ENCODE data around the gene FAM118B.

The FAM118B gene

DNA sequence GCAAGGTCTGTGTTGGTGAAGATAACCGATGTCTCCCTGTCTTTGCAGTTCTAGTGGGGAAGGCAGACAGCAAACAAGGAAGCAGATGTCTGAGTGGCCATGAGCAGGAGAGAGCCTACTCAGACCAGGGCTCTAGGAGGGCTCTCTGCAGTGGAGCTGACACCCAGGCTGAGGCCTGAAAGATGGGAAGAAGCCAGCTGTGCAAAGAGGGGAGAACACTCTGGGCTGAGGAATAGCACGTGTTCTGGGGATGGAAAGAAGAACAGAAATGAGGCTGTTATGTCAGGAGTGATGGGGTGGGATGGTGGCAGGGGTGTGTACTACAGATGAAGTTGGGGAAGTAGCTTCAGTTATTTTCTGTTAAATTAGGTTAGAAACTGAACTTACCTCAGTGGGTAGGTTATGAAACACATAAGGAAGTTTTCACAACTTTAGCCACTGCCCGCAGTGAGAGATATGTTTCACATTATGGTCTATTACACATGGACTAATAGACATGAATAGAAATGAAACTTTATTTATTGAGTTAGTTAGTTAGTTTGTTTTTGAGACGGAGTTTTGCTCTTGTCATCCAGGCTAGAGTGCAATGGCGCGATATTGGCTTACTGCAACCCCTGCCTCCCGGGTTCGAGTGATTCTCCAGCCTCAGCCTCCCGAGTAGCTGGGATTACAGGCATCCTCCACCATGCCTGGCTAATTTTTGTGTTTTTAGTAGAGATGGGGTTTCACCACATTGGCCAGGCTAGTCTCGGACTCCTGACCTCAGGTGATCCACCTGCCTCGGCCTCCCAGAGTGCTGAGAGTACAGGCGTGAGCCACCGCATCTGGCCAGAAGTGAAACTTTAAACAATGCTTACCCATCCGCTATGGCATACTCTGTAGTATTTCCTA, 100.1 kb downstream of the FAM118B start:
- Histone ChIP-seq H3K27ac (ENCODE audit: low read depth, low read length) (no peak overlapping the region), H3K9ac (ENCODE audit: low read length) (no peak overlapping the region), H3K4me1 (ENCODE audit: control insufficient read depth, insufficient read depth, low read length) (peaks cover 2% of the 10 kb centered on the region), H3K36me3 (ENCODE audit: control insufficient read depth, insufficient read depth, low read length) (peaks cover 5% of the 10 kb centered on the region), H3K27me3 (ENCODE audit: control insufficient read depth, insufficient read depth, low read length) (no peaks in the 10 kb centered on the region), H3K4me3 (ENCODE audit: low read length) (no peak overlapping the region)

Measured in rectal smooth muscle tissue (tissue), 1 donor.